H4 (cell line): ENCODE results near the gene ENPP6. TPM values are rescaled to one million over a fixed set of nuclear protein-coding genes. Genes with fewer than 3 reads are reported as not detected.
A peak's percentile ranks its signal among the peaks of the same experiment; 100 is the strongest.

ENCODE experiments used
- DNase-seq: peaks from one replicate; pipeline ENCODE4 v3.0.0-alpha.2; 2015; ENCODE audit warnings: low spot score
- total RNA-seq: library from RNA; depleted of rRNA; stranded (reverse); fragments of >200 nt; shearing (Covaris generic); gene quantifications from 2 replicates; pipeline ENCODE4 v1.2.3, GENCODE V29; 2014

The ENPP6 gene
- total RNA-seq, 1 experiment from 2014 or later: not detected

- no peak for DNase-seq
These were observed 113.1 kb downstream of the ENPP6 start for GRCh38 chr4:184104419-184105101.

- DNase-seq: no peak
These were observed 114.0 kb downstream of the ENPP6 start for GRCh38 chr4:184103527-184104264.

- no peak for DNase-seq
These were observed 114.7 kb downstream of the ENPP6 start for GRCh38 chr4:184102927-184103326.

GRCh38 chr4:184102488-184102887 is 115.2 kb downstream of the ENPP6 start:
- no peak for DNase-seq

- DNase-seq: no peak
These were observed 116.0 kb downstream of the ENPP6 start for GRCh38 chr4:184101711-184102110.

- DNase-seq: no peak
These were observed 117.3 kb downstream of the ENPP6 start for GRCh38 chr4:184100297-184100885.

GRCh38 chr4:184099535-184099966 is 118.1 kb downstream of the ENPP6 start:
- no peak for DNase-seq

- no peak for DNase-seq
These were observed 118.7 kb downstream of the ENPP6 start for GRCh38 chr4:184099000-184099399.

GRCh38 chr4:184097815-184098214 is 119.9 kb downstream of the ENPP6 start:
- DNase-seq: no peak

GRCh38 chr4:184097241-184097605 is 120.5 kb downstream of the ENPP6 start:
- no peak for DNase-seq

GRCh38 chr4:184096561-184097240 is 121.0 kb downstream of the ENPP6 start:
- DNase-seq: no peak

GRCh38 chr4:184094532-184095159 is 123.0 kb downstream of the ENPP6 start:
- DNase-seq: no peak

- no peak for DNase-seq
These were observed 125.7 kb downstream of the ENPP6 start for GRCh38 chr4:184091986-184092385.

- no peak for DNase-seq
These were observed 127.1 kb downstream of the ENPP6 start for GRCh38 chr4:184090571-184090970.

GRCh38 chr4:184080674-184081073 is 137.0 kb downstream of the ENPP6 start:
- no peak for DNase-seq

- no peak for DNase-seq
These were observed 142.8 kb downstream of the ENPP6 start for GRCh38 chr4:184074677-184075388.

- DNase-seq: no peak
These were observed 149.6 kb downstream of the ENPP6 start for GRCh38 chr4:184067931-184068554.

GRCh38 chr4:184066584-184067300 is 150.9 kb downstream of the ENPP6 start:
- peak; percentile 35 for DNase-seq

GRCh38 chr4:184064877-184065276 is 152.8 kb downstream of the ENPP6 start:
- no peak for DNase-seq

GRCh38 chr4:184062769-184063168 is 154.9 kb downstream of the ENPP6 start:
- DNase-seq: no peak
